NCI-H1694 (cell line): ENCODE measurements around the gene SUV39H2.
"Not testable (repeated sequence)": the region's sequence is repeated elsewhere in the genome, so short reads cannot be mapped to it uniquely, and the experiment has no call there.

Experiments
- DNase-seq: peaks from one replicate; lab custom pipeline; 2025; lab: John Stamatoyannopoulos, UW

SUV39H2 gene

GRCh38 chr10:14876764-14877163 is 1.9 kb upstream of the SUV39H2 start:
- DNase-seq = no peak

DNA sequence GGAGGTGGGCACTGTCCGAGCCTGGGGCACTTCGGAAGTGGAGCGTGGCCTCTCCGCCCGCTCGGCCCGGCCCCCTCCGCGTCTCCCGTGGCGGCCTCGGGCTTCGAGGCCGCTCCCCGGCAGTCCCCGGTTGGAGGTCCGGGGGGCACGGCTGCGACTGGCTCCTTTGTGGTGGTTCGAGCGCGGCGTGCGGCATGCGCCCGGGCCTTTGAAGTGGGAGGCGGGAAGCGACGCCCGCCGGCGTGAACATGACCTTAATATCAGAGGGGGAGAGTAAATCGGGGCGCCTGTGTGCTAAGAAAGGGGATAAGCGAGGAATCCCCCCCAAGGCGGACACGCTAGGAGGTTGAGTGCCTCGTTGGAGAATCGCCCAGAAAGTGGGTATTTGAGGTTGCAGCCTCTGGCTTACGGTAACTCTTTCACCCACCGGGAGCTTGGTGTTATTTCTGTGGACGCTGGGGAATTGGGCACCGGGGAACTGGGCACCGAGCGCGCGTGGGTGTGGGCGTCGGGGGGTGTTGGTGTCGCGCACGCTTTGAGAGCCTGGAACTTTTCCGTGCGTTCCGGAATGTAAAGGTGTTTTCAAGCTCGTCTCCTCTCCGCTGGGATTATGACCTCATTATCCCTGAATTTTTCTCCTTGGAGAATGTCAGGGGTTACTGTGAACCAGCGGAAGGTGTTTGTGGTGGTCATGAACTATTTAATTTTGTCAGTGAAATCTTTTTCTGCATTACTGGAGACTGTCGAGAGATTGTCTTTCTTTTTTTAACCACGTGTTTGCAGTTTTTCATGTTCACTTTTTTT is 660 bp downstream of the SUV39H2 start:
- no peak for DNase-seq

GRCh38 chr10:14879928-14880193 is 1.2 kb downstream of the SUV39H2 start:
- DNase-seq = no peak

DNA sequence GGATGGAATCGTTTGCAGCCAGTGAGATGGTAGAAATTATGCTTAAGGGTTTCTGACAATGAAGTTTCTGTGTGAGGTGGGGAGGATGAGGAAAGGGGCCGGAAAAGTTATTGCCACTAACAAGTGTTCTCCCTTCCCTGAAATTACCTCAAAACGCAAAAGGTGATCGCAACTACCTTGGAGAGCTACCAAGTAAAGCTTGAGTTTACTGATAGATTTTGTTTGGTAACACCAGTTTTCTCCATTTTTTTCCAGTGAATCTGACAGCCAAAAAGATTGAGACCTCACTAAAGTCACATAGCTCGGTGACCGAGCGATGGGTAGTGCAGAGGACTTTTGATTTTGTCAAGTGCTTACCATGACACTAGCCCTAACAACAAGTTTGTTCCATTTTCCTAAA is 1.6 kb downstream of the SUV39H2 start:
- DNase-seq = no peak

- no peak for DNase-seq
Observed at GRCh38 chr10:14884082-14884481, 5.4 kb downstream of the SUV39H2 start.

GRCh38 chr10:14889318-14889717 is 10.7 kb downstream of the SUV39H2 start:
- DNase-seq = no peak

DNA sequence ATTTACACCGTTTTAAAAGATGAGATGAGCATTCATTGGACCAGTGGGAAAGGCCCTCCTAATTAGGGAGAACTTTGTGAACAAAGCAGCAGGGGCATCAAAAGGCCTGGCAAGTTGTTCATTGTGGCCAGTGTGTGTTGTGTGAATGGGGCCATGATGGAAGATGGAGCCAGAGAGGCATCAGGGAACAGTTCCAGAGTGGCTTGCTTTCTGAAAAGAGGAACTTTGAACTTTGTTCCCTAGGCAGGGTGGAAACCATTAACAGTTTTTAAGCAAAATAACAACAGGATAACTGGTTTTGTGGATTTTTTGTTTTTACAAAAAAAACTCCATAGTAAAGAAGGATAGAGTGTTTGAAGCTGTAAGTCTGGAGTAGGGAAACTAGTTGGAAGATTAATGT is 12.5 kb downstream of the SUV39H2 start:
- no peak for DNase-seq

- no peak for DNase-seq
Observed at GRCh38 chr10:14904316-14904732, 25.7 kb downstream of the SUV39H2 start.

GRCh38 chr10:14904864-14905263 is 26.2 kb downstream of the SUV39H2 start:
- no peak for DNase-seq

DNA sequence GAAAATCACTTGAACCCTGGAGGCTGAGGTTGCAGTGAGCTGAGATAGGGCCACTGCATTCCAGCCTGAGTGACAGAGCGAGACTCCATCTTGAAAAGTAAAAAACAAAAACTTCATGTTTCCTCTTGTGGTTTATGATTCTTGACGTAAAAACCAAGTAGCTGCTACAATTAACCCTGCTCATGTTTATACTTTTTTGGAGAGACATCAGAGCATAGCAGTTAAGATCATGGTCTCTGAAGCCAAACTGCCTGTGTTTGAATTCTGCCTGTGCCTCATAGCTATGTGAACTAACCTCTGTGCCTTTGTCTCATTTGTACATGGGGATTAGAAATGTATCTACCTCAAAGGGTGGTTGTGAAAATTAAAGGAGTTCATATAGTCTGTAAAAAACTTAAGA is 27.2 kb downstream of the SUV39H2 start:
- DNase-seq = no peak

- DNase-seq = no peak
Observed at GRCh38 chr10:14906765-14907164, 28.1 kb downstream of the SUV39H2 start.

DNA sequence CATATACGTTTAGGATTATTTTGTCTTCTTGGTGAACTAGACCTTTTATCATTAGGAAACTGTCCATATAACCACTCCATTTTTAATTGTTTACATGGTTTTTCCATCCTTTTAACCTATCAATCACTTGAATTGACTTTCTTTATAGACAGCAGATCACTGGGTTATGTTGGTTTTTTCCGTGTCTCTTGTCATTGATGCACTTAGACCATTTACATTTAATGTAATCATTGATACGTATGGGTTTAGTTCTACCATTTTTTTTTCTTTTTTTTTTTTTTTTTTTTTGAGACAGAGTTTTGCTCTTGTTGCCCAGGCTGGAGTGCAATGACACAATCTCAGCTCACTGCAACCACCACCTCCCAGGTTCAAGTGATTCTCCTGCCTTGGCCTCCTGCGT is 28.9 kb downstream of the SUV39H2 start:
- not testable (repeated sequence) for DNase-seq

GRCh38 chr10:14909101-14909500 is 30.4 kb downstream of the SUV39H2 start:
- DNase-seq = no peak

- no peak for DNase-seq
Observed at GRCh38 chr10:14910953-14911352, 32.3 kb downstream of the SUV39H2 start.

DNA sequence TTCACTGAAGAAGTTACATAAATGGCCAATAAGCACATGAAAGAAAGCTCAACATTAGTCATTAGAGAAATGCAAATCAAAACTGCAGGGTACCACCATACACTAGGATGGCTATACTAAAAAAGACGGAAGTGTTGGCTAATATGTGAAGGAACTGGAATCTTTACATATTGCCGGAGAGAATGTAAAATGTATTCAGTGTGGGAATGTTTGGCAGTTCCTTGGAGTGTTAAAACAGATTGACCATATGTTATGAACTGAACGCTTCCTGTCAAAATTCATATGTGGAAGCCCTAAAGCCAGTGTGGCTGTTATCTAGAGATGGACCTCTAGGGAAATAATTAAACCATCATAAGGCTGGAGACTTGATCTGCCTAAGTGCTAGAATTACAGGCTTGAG is 33.1 kb downstream of the SUV39H2 start:
- no peak for DNase-seq

DNA sequence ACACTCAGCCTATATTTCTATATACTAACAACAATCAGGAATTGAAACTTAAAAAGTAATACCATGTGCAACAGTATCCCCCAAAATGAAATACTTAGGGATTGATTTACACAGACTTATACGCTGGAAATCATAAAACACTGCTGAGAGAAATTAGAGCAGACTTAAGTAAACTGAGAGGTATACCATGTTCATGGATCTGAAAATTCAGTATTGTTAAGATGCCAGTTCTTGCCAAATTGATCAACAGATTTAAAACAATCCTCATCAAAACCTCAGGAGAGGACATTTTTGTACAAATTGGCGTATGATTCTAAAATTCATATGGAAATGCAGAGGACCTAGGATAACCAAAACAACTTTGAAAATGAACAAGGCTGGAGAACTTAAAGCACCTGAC is 37.9 kb downstream of the SUV39H2 start:
- DNase-seq = no peak

GRCh38 chr10:14917827-14918226 is 39.2 kb downstream of the SUV39H2 start:
- no peak for DNase-seq

GRCh38 chr10:14918964-14919363 is 40.3 kb downstream of the SUV39H2 start:
- no peak for DNase-seq

- no peak for DNase-seq
Observed at GRCh38 chr10:14924013-14924412, 45.3 kb downstream of the SUV39H2 start.

DNA sequence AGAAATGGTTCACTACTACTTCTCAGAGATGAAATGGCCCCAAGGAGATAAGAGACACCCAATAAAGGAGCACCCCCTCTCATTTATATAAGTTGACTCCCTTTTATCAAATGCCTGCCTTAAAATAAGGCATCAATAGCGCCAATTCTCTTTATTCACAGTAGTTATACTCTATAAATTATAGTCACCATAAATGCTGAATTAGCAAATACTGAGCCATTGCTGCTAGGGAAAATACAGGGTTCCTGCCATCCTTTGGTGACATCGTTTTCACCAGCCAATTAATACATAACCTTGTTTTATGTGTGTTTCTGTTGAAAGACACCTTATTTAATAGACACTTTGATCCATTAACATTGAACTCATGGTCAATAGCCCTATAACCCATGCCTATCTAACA is 46.6 kb downstream of the SUV39H2 start:
- DNase-seq = no peak

DNA sequence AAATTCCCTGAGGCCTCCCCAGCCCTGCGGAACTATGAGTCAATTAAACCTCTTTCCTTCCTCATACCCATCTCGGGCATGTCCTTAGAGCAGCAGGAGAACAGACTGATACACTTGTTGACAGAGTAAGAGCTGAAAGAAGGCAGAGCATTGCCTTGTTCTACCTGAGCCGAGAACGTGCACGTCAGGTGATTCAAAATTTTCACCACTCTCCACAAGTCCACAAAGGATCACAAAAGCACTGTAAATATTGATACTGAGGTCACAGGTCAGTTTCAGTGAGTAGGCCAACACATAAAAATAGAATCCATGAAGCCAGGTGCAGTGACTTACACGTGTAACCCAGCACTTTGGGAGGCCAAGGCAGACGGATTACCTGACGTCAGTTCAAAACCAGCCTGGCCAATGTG is 47.4 kb downstream of the SUV39H2 start:
- DNase-seq = no peak

- DNase-seq = no peak
Observed at GRCh38 chr10:14926722-14927416, 48.2 kb downstream of the SUV39H2 start.

GRCh38 chr10:14930610-14931009 is 51.9 kb downstream of the SUV39H2 start:
- DNase-seq = no peak

- DNase-seq = no peak
Observed at GRCh38 chr10:14936584-14936983, 57.9 kb downstream of the SUV39H2 start.
